ENCODE measurements around the gene C14orf180. TPM values are rescaled to one million over a fixed set of nuclear protein-coding genes. Genes with fewer than 3 reads are reported as not detected.

C14orf180 gene
- polyA plus RNA-seq, 1 donor (not counting 4 experiments of a cell fraction or from before 2014, with no cell fraction given), result not detected

- TF ChIP-seq EZH2 (IDR thresholded peaks at IDR 0.05; ENCODE audit: low read length) (no peak), CTCF (optimal IDR thresholded peaks at IDR 0.05 in 1 of 3, IDR thresholded peaks at IDR 0.05 in 1 of 3, conservative IDR thresholded peaks at IDR 0.05 in 1 of 3; ENCODE audit: extremely low read depth in 1 of 3, insufficient read depth in 2 of 3, low read length in 3 of 3) (no peak)
- Histone ChIP-seq H3K9ac (ENCODE audit: control insufficient read depth, extremely low read depth, insufficient read depth, low read length) (no peak overlapping the region), H3K27me3 (ENCODE audit: control insufficient read depth, extremely low read depth, insufficient read depth, low read length) (peaks cover 48% of the 10 kb centered on the region)
These were observed 17.0 kb upstream of the C14orf180 start for GRCh38 chr14:104562606-104563005.

GRCh38 chr14:104563191-104563741 lies 16.3 kb upstream of the C14orf180 start:
- H3K4me2 ChIP-seq (ENCODE audit: control insufficient read depth, extremely low read depth, insufficient read depth, low read depth, low read length), result no peak overlapping the region
- dilution Hi-C loops (cut with MboI; ENCODE audit: extremely low pct_ligation_motif_present, low sequenced_read_pairs), result no loop called here
- no peak overlapping the region for H3K4me3 ChIP-seq (ENCODE audit: control insufficient read depth in 2 of 3, extremely low read depth in 1 of 3, insufficient read depth in 2 of 3, low read depth in 1 of 3, low read length in 3 of 3)
- H3K27ac ChIP-seq (ENCODE audit: control insufficient read depth, insufficient read depth, low read length), result no peak overlapping the region
- no peaks in the 10 kb centered on the region for H3K4me1 ChIP-seq (ENCODE audit: control insufficient read depth, extremely low read depth, insufficient read depth, low read length)
- peaks cover 52% of the 10 kb centered on the region for H3K27me3 ChIP-seq (ENCODE audit: control insufficient read depth, extremely low read depth, insufficient read depth, low read length)
- no peaks in the 10 kb centered on the region for H3K9me1 ChIP-seq (ENCODE audit: control insufficient read depth, extremely low read depth, insufficient read depth, low read length)
- no peak overlapping the region for H3K9ac ChIP-seq (ENCODE audit: control insufficient read depth, extremely low read depth, insufficient read depth, low read length)
- H3K36me3 ChIP-seq (ENCODE audit: control insufficient read depth in 2 of 2, extremely low read depth in 1 of 2, insufficient read depth in 2 of 2, low read length in 2 of 2), result no peaks in the 10 kb centered on the region
- no peak for DNase-seq (ENCODE audit: low read depth, low spot score)
- H2AFZ ChIP-seq (ENCODE audit: control insufficient read depth, low read length), result no peak overlapping the region
- no peak for FAIRE-seq
- TF ChIP-seq EZH2 (IDR thresholded peaks at IDR 0.05; ENCODE audit: low read length), result no peak
- TF ChIP-seq CTCF (optimal IDR thresholded peaks at IDR 0.05 in 1 of 3, IDR thresholded peaks at IDR 0.05 in 1 of 3, conservative IDR thresholded peaks at IDR 0.05 in 1 of 3; ENCODE audit: extremely low read depth in 1 of 3, insufficient read depth in 2 of 3, low read length in 3 of 3), result no peak
- no peaks in the 10 kb centered on the region for H3K9me3 ChIP-seq (ENCODE audit: control insufficient read depth, low read depth, low read length)
- no peaks in the 10 kb centered on the region for H3K79me2 ChIP-seq (ENCODE audit: control insufficient read depth, insufficient read depth, low read length)
- H4K20me1 ChIP-seq (ENCODE audit: control insufficient read depth, extremely low read depth, insufficient read depth, low read length), result no peaks in the 10 kb centered on the region

More at GRCh38 chr14:104562606-104563005, 17.0 kb upstream of the C14orf180 start:
- no peaks in the 10 kb centered on the region for H3K9me1 ChIP-seq (ENCODE audit: control insufficient read depth, extremely low read depth, insufficient read depth, low read length)
- no peaks in the 10 kb centered on the region for H3K9me3 ChIP-seq (ENCODE audit: control insufficient read depth, low read depth, low read length)
- dilution Hi-C loops (cut with MboI; ENCODE audit: extremely low pct_ligation_motif_present, low sequenced_read_pairs), result no loop called here
- no peak overlapping the region for H3K27ac ChIP-seq (ENCODE audit: control insufficient read depth, insufficient read depth, low read length)
- H4K20me1 ChIP-seq (ENCODE audit: control insufficient read depth, extremely low read depth, insufficient read depth, low read length), result no peaks in the 10 kb centered on the region
- H3K4me1 ChIP-seq (ENCODE audit: control insufficient read depth, extremely low read depth, insufficient read depth, low read length), result no peaks in the 10 kb centered on the region
- H2AFZ ChIP-seq (ENCODE audit: control insufficient read depth, low read length), result no peak overlapping the region
- no peaks in the 10 kb centered on the region for H3K36me3 ChIP-seq (ENCODE audit: control insufficient read depth in 2 of 2, extremely low read depth in 1 of 2, insufficient read depth in 2 of 2, low read length in 2 of 2)
- DNase-seq (ENCODE audit: low read depth, low spot score) (no peak), FAIRE-seq (no peak)
- no peak overlapping the region for H3K4me3 ChIP-seq (ENCODE audit: control insufficient read depth in 2 of 3, extremely low read depth in 1 of 3, insufficient read depth in 2 of 3, low read depth in 1 of 3, low read length in 3 of 3)
- H3K79me2 ChIP-seq (ENCODE audit: control insufficient read depth, insufficient read depth, low read length), result no peaks in the 10 kb centered on the region
- H3K4me2 ChIP-seq (ENCODE audit: control insufficient read depth, extremely low read depth, insufficient read depth, low read depth, low read length), result no peak overlapping the region
